ENCODE results near the gene LAMTOR4. TPM values are rescaled to one million over a fixed set of nuclear protein-coding genes. Genes with fewer than 3 reads are reported as not detected.

The LAMTOR4 gene
- total and polyA plus RNA-seq, 2 of the 13 experiments (the other 11 are each of a cell fraction or from before 2014, with no cell fraction given) = 115 to 118 TPM

GRCh38 chr7:100158229-100159098 lies 9.7 kb downstream of the LAMTOR4 start, which contains the start of gene TRAPPC14 (continued):
- TF ChIP-seq PRDM10 (CRISPR knock-in tag; IDR thresholded peaks at IDR 0.05; ENCODE audit: low read depth) (peak; percentile 52; the same call in 1 of the 2 replicates), SPEN (CRISPR knock-in tag; IDR thresholded peaks at IDR 0.05; ENCODE audit: low read depth) (peak; percentile 39; the same call in 1 of the 2 replicates), AHR (CRISPR knock-in tag; IDR thresholded peaks at IDR 0.05) (0 out of 2 replicates have a peak, but pooled peaks have one; percentile 42), ZNF883 (CRISPR knock-in tag; IDR thresholded peaks at IDR 0.05; ENCODE audit: not compliant biosample characterization) (peak; percentile 73), NR2C2 (CRISPR knock-in tag; IDR thresholded peaks at IDR 0.05; ENCODE audit: borderline replicate concordance) (peak; percentile 82), NR2F1 (CRISPR knock-in tag; IDR thresholded peaks at IDR 0.05) (0 out of 4 replicates have a peak, but pooled peaks of 1 of the 2 experiments have one; percentile 20), ZNF331 (CRISPR knock-in tag; IDR thresholded peaks at IDR 0.05) (peak; percentile 58; the same call in 1 of the 2 replicates), MTA1 (CRISPR knock-in tag; IDR thresholded peaks at IDR 0.05; ENCODE audit: borderline replicate concordance) (peak; percentile 80; the same call in 1 of the 2 replicates), KDM4B (CRISPR knock-in tag; IDR thresholded peaks at IDR 0.05) (peak; percentile 76; the same call in 1 of the 2 replicates), AGO1 (IDR thresholded peaks at IDR 0.05; ENCODE audit: low read depth, low read length, poor library complexity, severe bottlenecking) (peak; percentile 86), ZSCAN22 (CRISPR knock-in tag; IDR thresholded peaks at IDR 0.05) (no peak), NKX3-1 (CRISPR knock-in tag; IDR thresholded peaks at IDR 0.05) (no peak), YEATS2 (CRISPR knock-in tag; IDR thresholded peaks at IDR 0.05; ENCODE audit: borderline replicate concordance) (peak; percentile 67; the same call in 1 of the 2 replicates)
- TF ChIP-seq, protein P1, sequence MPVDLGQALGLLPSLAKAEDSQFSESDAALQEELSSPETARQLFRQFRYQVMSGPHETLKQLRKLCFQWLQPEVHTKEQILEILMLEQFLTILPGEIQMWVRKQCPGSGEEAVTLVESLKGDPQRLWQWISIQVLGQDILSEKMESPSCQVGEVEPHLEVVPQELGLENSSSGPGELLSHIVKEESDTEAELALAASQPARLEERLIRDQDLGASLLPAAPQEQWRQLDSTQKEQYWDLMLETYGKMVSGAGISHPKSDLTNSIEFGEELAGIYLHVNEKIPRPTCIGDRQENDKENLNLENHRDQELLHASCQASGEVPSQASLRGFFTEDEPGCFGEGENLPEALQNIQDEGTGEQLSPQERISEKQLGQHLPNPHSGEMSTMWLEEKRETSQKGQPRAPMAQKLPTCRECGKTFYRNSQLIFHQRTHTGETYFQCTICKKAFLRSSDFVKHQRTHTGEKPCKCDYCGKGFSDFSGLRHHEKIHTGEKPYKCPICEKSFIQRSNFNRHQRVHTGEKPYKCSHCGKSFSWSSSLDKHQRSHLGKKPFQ (CRISPR knock-in tag; IDR thresholded peaks at IDR 0.05; ENCODE audit: insufficient replicate concordance) = peak; percentile 33
- TF ChIP-seq, protein P2, sequence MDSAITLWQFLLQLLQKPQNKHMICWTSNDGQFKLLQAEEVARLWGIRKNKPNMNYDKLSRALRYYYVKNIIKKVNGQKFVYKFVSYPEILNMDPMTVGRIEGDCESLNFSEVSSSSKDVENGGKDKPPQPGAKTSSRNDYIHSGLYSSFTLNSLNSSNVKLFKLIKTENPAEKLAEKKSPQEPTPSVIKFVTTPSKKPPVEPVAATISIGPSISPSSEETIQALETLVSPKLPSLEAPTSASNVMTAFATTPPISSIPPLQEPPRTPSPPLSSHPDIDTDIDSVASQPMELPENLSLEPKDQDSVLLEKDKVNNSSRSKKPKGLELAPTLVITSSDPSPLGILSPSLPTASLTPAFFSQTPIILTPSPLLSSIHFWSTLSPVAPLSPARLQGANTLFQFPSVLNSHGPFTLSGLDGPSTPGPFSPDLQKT (CRISPR knock-in tag; IDR thresholded peaks at IDR 0.05; ENCODE audit: borderline replicate concordance) = no peak
- TF ChIP-seq, protein P3, sequence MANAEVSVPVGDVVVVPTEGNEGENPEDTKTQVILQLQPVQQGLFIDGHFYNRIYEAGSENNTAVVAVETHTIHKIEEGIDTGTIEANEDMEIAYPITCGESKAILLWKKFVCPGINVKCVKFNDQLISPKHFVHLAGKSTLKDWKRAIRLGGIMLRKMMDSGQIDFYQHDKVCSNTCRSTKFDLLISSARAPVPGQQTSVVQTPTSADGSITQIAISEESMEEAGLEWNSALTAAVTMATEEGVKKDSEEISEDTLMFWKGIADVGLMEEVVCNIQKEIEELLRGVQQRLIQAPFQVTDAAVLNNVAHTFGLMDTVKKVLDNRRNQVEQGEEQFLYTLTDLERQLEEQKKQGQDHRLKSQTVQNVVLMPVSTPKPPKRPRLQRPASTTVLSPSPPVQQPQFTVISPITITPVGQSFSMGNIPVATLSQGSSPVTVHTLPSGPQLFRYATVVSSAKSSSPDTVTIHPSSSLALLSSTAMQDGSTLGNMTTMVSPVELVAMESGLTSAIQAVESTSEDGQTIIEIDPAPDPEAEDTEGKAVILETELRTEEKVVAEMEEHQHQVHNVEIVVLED (CRISPR knock-in tag; IDR thresholded peaks at IDR 0.05; ENCODE audit: borderline replicate concordance) = peak; percentile 49; the same call in 1 of the 2 replicates
- TF ChIP-seq, protein P4, sequence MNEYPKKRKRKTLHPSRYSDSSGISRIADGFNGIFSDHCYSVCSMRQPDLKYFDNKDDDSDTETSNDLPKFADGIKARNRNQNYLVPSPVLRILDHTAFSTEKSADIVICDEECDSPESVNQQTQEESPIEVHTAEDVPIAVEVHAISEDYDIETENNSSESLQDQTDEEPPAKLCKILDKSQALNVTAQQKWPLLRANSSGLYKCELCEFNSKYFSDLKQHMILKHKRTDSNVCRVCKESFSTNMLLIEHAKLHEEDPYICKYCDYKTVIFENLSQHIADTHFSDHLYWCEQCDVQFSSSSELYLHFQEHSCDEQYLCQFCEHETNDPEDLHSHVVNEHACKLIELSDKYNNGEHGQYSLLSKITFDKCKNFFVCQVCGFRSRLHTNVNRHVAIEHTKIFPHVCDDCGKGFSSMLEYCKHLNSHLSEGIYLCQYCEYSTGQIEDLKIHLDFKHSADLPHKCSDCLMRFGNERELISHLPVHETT (CRISPR knock-in tag; conservative IDR thresholded peaks at IDR 0.05) = peak; percentile 74
